ENCODE data around the gene HSPG2.

The HSPG2 gene

DNA sequence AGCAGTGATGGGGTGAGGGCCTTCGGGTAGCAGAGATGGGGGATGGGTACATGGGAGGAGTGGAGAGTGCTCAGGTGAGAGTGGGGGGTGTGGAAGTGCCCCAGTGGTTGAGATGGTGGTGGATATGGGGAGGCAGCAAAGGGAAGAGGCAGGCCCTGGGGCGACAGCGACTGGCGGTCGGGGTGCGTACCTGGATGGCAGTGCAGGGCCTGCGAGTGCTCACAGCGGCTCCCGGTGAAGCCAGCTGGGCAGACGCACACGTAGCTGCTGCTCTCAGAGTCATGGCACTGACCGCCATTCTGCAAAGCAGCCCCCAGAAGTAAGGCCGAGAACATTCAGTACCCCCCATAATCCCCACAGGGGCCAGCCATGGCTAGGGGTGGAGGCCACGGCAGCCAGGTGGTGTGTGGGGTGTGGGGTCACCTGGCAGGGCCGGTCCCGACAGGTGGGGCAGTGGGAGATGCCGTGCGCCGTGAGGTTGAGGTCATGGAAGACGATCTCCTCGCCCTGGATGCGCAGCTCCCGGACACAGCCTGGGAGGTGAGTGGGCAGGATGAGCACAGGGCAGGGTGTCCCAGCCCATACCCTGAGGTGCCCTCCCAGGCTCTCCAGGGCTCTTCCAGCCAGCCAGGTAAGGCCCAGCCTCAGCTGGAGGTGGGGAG is 106.2 kb downstream of the HSPG2 start:
- no peak overlapping the region for H3K9ac ChIP-seq
- TF ChIP-seq, protein P1, sequence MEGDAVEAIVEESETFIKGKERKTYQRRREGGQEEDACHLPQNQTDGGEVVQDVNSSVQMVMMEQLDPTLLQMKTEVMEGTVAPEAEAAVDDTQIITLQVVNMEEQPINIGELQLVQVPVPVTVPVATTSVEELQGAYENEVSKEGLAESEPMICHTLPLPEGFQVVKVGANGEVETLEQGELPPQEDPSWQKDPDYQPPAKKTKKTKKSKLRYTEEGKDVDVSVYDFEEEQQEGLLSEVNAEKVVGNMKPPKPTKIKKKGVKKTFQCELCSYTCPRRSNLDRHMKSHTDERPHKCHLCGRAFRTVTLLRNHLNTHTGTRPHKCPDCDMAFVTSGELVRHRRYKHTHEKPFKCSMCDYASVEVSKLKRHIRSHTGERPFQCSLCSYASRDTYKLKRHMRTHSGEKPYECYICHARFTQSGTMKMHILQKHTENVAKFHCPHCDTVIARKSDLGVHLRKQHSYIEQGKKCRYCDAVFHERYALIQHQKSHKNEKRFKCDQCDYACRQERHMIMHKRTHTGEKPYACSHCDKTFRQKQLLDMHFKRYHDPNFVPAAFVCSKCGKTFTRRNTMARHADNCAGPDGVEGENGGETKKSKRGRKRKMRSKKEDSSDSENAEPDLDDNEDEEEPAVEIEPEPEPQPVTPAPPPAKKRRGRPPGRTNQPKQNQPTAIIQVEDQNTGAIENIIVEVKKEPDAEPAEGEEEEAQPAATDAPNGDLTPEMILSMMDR (IDR thresholded peaks at IDR 0.05) = no peak

DNA sequence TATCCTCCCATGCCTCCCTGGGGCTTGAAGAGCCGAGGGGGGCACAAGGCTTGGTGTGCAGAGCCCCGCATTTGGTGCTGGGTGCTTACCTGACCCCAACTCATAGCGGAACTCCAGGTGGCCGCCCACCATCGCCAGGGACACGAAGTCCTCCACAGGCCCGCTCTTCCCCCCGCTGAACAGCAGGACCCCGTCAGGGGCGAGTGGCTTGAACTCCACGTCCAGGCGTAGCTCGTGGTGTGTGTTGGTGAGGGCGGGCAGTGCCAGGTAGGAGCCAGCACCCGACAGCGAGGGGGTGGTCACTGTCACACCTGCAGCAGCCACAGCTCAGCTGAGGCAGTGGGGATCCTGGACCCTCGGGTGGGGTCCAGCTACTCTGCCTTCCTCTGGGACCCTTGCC is 107.8 kb downstream of the HSPG2 start:
- Histone ChIP-seq H3K4me1 (no peaks in the 10 kb centered on the region), H3K9me3 (ENCODE audit: control insufficient read depth, low read length) (no peaks in the 10 kb centered on the region), H3K27me3 (ENCODE audit: control insufficient read depth, insufficient read depth, low read length) (no peaks in the 10 kb centered on the region), H3K27ac (no peak overlapping the region), H2AFZ (no peak overlapping the region), H3K79me2 (no peaks in the 10 kb centered on the region), H3K9ac (no peak overlapping the region), H3K4me3 (ENCODE audit: low read depth, low read length) (no peak overlapping the region), H3K4me2 (ENCODE audit: low read length) (no peak overlapping the region), H3K36me3 (ENCODE audit: control insufficient read depth, insufficient read depth, low read length) (no peaks in the 10 kb centered on the region)
- TF ChIP-seq, protein P1 (IDR thresholded peaks at IDR 0.05) = no peak

More for the DNA sequence above, 106.2 kb downstream of the HSPG2 start:
- no peaks in the 10 kb centered on the region for H3K36me3 ChIP-seq (ENCODE audit: control insufficient read depth, insufficient read depth, low read length)
- H3K9me3 ChIP-seq (ENCODE audit: control insufficient read depth, low read length) = no peaks in the 10 kb centered on the region
- H3K27ac ChIP-seq = no peak overlapping the region
- H2AFZ ChIP-seq = no peak overlapping the region
- H3K4me1 ChIP-seq = no peaks in the 10 kb centered on the region
- no peaks in the 10 kb centered on the region for H3K79me2 ChIP-seq
- H3K27me3 ChIP-seq (ENCODE audit: control insufficient read depth, insufficient read depth, low read length) = no peaks in the 10 kb centered on the region
- no peak overlapping the region for H3K4me2 ChIP-seq (ENCODE audit: low read length)
- H3K4me3 ChIP-seq (ENCODE audit: low read depth, low read length) = no peak overlapping the region

DNA sequence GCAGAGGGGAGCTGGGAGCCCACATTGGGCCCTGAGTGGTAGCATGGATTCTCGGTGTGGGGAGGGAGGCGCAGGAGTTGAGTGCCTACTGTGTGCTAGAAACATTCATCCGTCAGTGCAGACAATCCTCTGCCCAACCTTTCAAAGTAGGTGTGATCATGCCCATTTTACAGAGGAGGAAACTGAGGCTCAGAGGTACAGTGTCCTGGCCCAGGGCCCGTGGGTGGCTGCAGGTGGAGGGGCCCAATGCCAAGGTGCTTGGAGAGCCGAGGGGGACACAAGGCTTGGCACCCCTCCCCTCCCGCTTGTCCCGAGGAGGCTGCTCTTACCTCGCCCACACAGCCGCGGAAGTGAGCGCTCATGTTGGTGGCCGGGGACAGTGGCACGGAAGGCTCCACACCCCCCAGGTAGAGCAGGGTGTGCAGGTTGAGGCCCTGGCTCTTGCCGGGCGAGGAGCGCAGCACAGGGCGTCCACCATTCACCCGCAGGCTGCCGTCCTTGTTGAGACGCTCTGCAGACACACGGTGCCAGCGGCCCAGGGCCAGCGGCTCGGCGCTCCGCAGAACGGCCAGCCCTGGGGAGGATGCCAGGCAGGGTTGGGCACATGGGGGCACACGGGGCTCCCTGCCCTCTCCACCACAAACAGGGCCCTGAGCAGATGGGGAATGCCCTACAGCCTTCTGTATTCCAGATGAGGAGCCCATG is 108.5 kb downstream of the HSPG2 start:
- no peaks in the 10 kb centered on the region for H3K36me3 ChIP-seq (ENCODE audit: control insufficient read depth, insufficient read depth, low read length)
- TF ChIP-seq, protein P1 (IDR thresholded peaks at IDR 0.05) = no peak
- H3K27ac ChIP-seq = no peak overlapping the region
- no peaks in the 10 kb centered on the region for H3K27me3 ChIP-seq (ENCODE audit: control insufficient read depth, insufficient read depth, low read length)
- H3K4me2 ChIP-seq (ENCODE audit: low read length) = no peak overlapping the region
- H2AFZ ChIP-seq = no peak overlapping the region
- no peak overlapping the region for H3K9ac ChIP-seq
- no peaks in the 10 kb centered on the region for H3K79me2 ChIP-seq
- no peak overlapping the region for H3K4me3 ChIP-seq (ENCODE audit: low read depth, low read length)
- H3K4me1 ChIP-seq = no peaks in the 10 kb centered on the region
- no peaks in the 10 kb centered on the region for H3K9me3 ChIP-seq (ENCODE audit: control insufficient read depth, low read length)

DNA sequence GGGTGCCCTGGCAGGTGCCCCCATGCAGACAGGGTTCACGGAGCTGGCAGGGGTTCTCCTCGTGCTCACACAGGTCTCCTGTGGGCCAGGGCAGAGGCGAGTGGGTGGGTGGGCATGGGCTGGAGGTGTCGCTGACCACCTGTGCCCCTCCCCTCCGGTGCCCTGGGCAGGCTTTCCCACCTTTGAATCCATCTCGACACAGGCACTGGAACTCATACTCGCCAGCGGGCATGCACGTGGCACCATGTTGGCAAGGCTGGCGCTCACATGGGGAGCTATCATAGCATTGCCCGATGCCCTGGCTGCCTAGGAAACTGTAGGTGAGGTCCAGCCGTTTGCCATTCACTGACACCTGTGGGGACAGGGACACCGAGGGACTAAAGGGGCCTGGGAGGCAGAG is 109.0 kb downstream of the HSPG2 start:
- Histone ChIP-seq H3K9me3 (ENCODE audit: control insufficient read depth, low read length) (no peaks in the 10 kb centered on the region), H2AFZ (no peak overlapping the region), H3K4me2 (ENCODE audit: low read length) (no peak overlapping the region), H3K27ac (no peak overlapping the region), H3K79me2 (no peaks in the 10 kb centered on the region), H3K4me3 (ENCODE audit: low read depth, low read length) (no peak overlapping the region), H3K9ac (no peak overlapping the region), H3K36me3 (ENCODE audit: control insufficient read depth, insufficient read depth, low read length) (no peaks in the 10 kb centered on the region), H3K4me1 (no peaks in the 10 kb centered on the region), H3K27me3 (ENCODE audit: control insufficient read depth, insufficient read depth, low read length) (no peaks in the 10 kb centered on the region)
- TF ChIP-seq, protein P1 (IDR thresholded peaks at IDR 0.05) = no peak
